GM10248 (cell line): ENCODE results near the gene SYCE3.

ENCODE experiments used
- CTCF ChIA-PET: fragments of 300-600 bp; sonication (Branson Sonifier 250); formaldehyde crosslinking; extraction: SDS; loops from one replicate; lab custom pipeline; 2021; ENCODE audit warnings: antibody characterized with exemption; lab: Yijun Ruan, JAX
- POLR2A ChIA-PET: fragments of 350-650 bp; sonication (Branson Sonifier 250); formaldehyde crosslinking; extraction: SDS; loops from one replicate; lab custom pipeline; 2020; ENCODE audit warnings: antibody characterized with exemption; lab: Yijun Ruan, JAX
- DNase-seq: peaks from one replicate; pipeline ENCODE4 v3.0.0; 2012; ENCODE audit errors: extremely low spot score
- CTCF ChIP-seq: IDR thresholded peaks from 2 replicates; pipeline ENCODE4 v1.5.1; 2012; ENCODE audit warnings: mild to moderate bottlenecking, low read depth; ENCODE audit errors: extremely low read depth, missing control alignments, control extremely low read depth

Gene SYCE3

GRCh38 chr22:50502628-50503474 lies 59.9 kb downstream of the SYCE3 start:
- DNase-seq = no peak
- no peak for TF ChIP-seq CTCF
- ChIA-PET POLR2A (interaction anchor here (0.9 kb wide), 1 partner anchor 43 kb away, joined by 5 read pairs; no protein-coding TSS in a partner anchor), CTCF (interaction anchor here (0.7 to 1.4 kb wide), 3 partner anchors 30 to 227 kb away, joined by 3 read pairs; partner anchors contain the start of gene CHKB)

GRCh38 chr22:50502096-50502495 lies 60.6 kb downstream of the SYCE3 start:
- CTCF ChIA-PET = interaction anchor here (1.3 to 1.4 kb wide), 2 partner anchors 80 to 227 kb away, joined by 3 read pairs; partner anchors contain the start of gene CHKB
- DNase-seq = no peak
- POLR2A ChIA-PET = no interaction called here
- TF ChIP-seq CTCF = no peak
